IgD-negative memory B cell (primary cell): ENCODE data around the gene SLIT3. TPM values are rescaled to one million over a fixed set of nuclear protein-coding genes. Genes with fewer than 3 reads are reported as not detected.
A peak's percentile ranks its signal among the peaks of the same experiment; 100 is the strongest.

Source experiments
- H3K27ac Mint-ChIP-seq, 3 donors: one replicate each; pipeline ENCODE4 v1.8.0; 2020 to 2022; ENCODE audit warnings: mild to moderate bottlenecking in 3 of 3, mixed read lengths in 3 of 3, moderate library complexity in 1 of 3
- H3K27me3 Mint-ChIP-seq: one replicate; pipeline ENCODE4 v1.8.0; 2021; ENCODE audit warnings: mixed read lengths
- H3K36me3 Mint-ChIP-seq: one replicate; pipeline ENCODE4 v1.8.0; 2020; ENCODE audit warnings: mild to moderate bottlenecking, mixed read lengths
- H3K4me1 Mint-ChIP-seq, 3 donors: one replicate each; pipeline ENCODE4 v1.8.0; 2020 to 2022; ENCODE audit warnings: mixed read lengths in 3 of 3, mild to moderate bottlenecking in 1 of 3
- H3K4me3 Mint-ChIP-seq, 4 donors: one replicate each; pipeline ENCODE4 v1.8.0; 2020 to 2022; ENCODE audit warnings: mild to moderate bottlenecking in 4 of 4, mixed read lengths in 4 of 4, moderate library complexity in 3 of 4
- H3K9me3 Mint-ChIP-seq, 3 donors: one replicate each; pipeline ENCODE4 v1.8.0; 2020 to 2021; ENCODE audit warnings: mixed read lengths in 3 of 3, mild to moderate bottlenecking in 1 of 3
- polyA plus RNA-seq: library from polyadenylated mRNA; unstranded; fragments of 300-500 nt; fragmentation: Illumina TruSeq; gene quantifications from one replicate; pipeline ENCODE4 v1.2.3, GENCODE V29; 2021

Gene SLIT3
- polyA plus RNA-seq, 1 donor from 2014 or later, result not detected

DNA sequence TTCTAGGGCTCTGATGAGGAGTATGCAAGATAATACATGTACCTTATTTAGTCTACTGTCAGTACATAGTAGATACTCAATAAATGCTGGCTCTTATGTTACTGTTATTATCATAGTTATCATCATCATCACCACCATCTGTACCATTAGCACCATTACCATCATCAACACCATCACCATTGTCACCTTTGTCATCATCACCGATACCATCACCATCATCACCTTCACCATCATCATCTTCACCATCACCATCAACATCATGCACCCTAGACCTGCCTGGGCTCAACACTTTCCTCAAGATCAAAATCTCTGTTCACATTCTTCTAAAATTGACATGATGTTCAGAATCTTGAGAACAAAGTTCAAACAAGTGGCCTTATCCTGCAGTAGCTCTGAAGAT is 595.6 kb downstream of the SLIT3 start:
- no peak overlapping the region for H3K4me3 Mint-ChIP-seq
- H3K4me1 Mint-ChIP-seq, result no peaks in the 10 kb centered on the region
- no peak overlapping the region for H3K27ac Mint-ChIP-seq
- no peaks in the 10 kb centered on the region for H3K36me3 Mint-ChIP-seq
- no peaks in the 10 kb centered on the region for H3K9me3 Mint-ChIP-seq
- peaks cover 1% of the 10 kb centered on the region for H3K27me3 Mint-ChIP-seq

DNA sequence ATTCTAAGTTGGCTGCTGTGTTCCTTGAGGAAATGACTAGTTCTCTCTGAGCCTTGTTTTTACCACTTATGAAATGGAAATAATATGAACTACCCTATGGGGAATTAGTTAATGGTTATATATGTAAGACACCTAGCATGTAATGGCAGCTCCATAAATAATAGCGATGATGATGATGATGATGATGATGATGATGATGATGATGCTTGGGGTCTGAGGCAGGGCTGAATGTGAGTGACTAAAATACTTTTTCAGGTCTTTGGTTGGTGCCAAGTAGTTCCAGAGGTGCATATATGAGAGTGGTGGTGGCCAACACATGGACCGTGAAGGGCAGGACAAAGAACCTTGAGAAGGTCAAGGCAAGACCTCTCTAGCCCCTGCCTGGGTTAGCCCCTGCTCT is 598.4 kb downstream of the SLIT3 start:
- H3K27ac Mint-ChIP-seq, result no peak overlapping the region
- H3K4me1 Mint-ChIP-seq, result no peaks in the 10 kb centered on the region
- no peaks in the 10 kb centered on the region for H3K36me3 Mint-ChIP-seq
- H3K27me3 Mint-ChIP-seq, result peaks cover 5% of the 10 kb centered on the region
- H3K9me3 Mint-ChIP-seq, result no peaks in the 10 kb centered on the region
- H3K4me3 Mint-ChIP-seq, result no peak overlapping the region

DNA sequence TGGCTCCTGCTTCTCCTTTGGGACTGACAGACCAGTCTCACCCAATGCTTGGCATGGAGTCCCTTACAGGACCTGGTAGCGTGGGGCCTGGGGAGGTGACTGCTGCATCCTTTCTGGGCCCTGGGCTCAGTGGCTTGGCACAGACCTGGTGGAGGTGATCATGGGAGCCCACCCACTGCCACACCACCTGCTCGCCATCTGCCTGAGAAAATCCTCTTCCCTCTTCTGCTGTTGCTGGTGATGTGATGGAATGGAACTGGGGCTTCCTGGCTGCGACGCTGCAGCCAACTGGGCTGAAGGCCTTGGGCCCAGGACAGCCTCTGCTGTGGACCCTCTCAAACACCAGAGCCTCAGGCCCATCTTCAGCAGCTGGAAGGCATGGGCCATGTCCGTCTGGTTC is 599.3 kb downstream of the SLIT3 start:
- Mint-ChIP-seq H3K36me3 (no peaks in the 10 kb centered on the region), H3K9me3 (no peaks in the 10 kb centered on the region), H3K4me1 (no peaks in the 10 kb centered on the region), H3K4me3 (no peak overlapping the region), H3K27me3 (peaks cover 5% of the 10 kb centered on the region), H3K27ac (peak overlapping the region in 1 of 3 donors; percentile 5)

DNA sequence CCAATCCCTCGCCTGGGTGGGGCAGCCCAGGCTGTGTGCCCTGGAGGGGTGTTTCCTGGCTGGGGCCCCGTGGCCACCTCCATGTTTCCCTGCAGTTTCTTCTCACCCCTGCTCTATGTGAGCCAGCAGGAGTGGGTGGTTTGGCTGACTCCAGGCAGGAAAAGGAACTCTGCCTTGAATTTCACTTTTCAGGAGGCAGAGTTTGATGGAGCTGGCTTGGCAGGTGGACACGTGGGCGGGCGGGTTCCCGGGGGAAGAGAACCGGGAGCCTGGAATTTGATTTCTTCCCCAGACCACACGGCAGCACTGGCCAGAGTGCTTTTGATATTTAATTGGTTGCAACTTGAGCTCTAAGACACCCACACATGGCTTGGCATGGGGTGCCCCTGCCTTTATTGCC is 601.9 kb downstream of the SLIT3 start:
- Mint-ChIP-seq H3K27me3 (peaks cover 7% of the 10 kb centered on the region), H3K9me3 (no peaks in the 10 kb centered on the region), H3K27ac (no peak overlapping the region), H3K4me1 (no peaks in the 10 kb centered on the region), H3K36me3 (no peaks in the 10 kb centered on the region), H3K4me3 (no peak overlapping the region)

DNA sequence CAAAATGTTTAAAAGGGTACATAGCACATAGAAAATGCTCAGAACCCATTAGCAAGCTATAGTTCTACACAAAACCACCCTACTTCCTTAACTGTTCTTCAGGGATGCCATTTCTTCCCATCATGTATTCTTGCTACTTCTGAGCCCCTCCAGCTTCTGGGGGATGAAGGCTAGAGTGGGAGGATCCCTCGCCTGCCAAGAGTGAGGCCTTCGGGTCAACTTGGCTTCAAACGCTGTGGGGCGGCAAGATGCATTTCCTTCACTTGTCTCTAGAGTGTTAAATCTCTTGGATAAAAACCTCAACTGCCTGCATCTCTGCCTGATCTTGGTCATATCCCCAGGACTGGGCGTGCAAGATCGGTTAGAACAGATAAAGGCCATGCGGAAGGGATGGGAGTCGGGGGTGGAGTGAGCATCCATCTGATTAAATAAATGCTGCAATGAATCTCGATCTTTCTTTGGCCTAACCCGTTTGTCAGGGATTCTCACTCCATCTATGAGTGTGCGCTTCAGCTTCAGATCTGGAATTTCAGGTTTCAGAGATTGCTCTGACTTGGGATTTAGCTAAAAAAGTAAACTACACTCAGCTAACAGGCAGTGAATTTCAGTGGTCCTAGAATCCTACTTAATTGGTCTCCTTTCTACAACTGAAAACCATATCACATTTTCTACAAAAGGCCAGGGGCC is 603.8 kb downstream of the SLIT3 start:
- Mint-ChIP-seq H3K4me1 (no peaks in the 10 kb centered on the region), H3K36me3 (no peaks in the 10 kb centered on the region), H3K27ac (no peak overlapping the region), H3K9me3 (no peaks in the 10 kb centered on the region), H3K4me3 (no peak overlapping the region), H3K27me3 (peaks cover 8% of the 10 kb centered on the region)

DNA sequence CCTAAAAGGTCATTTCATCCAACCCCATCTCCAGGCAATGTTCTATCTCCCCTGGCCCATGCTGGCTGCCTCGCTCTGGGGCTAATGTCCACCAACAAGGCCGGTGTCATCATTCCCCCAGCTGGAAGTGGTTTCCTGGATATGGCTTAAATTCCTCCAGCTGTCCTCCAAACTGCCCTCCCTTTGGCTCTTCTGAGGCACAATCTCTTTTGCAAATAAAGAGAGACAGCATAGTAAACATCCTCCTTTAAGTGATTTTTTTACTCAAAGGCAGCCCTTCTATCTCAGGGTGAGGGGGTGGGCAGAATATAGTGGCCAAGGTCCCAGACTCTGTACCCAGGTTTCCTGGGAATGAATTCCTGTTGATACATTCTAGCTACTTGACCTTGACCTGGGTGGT is 604.3 kb downstream of the SLIT3 start:
- Mint-ChIP-seq H3K27ac (no peak overlapping the region), H3K4me1 (no peaks in the 10 kb centered on the region), H3K36me3 (no peaks in the 10 kb centered on the region), H3K27me3 (peaks cover 9% of the 10 kb centered on the region), H3K4me3 (no peak overlapping the region), H3K9me3 (no peaks in the 10 kb centered on the region)

DNA sequence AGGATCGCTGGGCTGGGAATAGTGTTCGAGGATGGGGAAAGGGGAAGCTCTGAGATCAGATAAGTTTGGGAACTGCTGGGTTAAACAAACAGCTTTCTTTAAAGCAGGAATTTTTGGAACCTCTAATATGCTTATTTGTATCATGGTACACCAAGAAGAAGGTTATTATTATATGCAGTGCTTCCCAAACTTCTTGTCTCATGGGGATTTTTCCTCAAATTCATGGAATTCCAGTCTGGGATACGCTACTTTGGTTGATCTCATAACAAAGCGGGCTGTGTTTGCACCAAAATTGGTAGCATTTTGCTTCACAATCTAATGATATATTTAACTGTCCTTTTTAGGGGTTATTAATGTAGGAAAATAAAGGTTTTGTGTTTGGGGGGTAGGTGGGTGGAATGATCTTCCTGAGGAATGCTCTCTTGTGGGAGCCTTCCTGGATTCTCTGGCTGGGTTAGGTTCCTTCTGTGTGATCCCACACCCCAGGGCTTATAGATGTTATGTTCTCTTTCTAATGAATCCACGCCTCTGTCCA is 605.6 kb downstream of the SLIT3 start:
- no peaks in the 10 kb centered on the region for H3K36me3 Mint-ChIP-seq
- H3K9me3 Mint-ChIP-seq, result no peaks in the 10 kb centered on the region
- H3K4me3 Mint-ChIP-seq, result no peak overlapping the region
- peaks cover 9% of the 10 kb centered on the region for H3K27me3 Mint-ChIP-seq
- H3K4me1 Mint-ChIP-seq, result no peaks in the 10 kb centered on the region
- H3K27ac Mint-ChIP-seq, result no peak overlapping the region

DNA sequence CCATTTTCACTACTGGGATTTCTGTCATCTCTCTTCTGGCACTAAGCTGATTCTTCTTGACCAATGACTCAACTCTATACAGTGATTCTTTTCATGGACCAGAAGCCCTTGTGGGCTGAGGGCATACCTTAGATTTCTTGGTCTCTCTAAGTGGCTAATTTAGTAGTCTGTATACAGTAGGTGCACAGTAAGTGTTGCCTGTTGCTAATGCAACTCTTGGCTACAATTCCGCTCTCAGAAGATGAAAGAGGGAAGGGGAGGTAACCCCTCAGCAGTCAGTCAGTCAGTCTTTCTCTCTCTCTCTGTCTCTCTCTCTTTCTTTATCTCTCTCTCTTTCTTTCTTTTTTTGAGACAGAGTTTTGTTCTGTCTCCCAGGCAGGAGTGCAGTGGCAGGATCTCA is 606.6 kb downstream of the SLIT3 start:
- H3K4me1 Mint-ChIP-seq, result no peaks in the 10 kb centered on the region
- peaks cover 8% of the 10 kb centered on the region for H3K27me3 Mint-ChIP-seq
- no peak overlapping the region for H3K27ac Mint-ChIP-seq
- H3K4me3 Mint-ChIP-seq, result no peak overlapping the region
- H3K36me3 Mint-ChIP-seq, result no peaks in the 10 kb centered on the region
- no peaks in the 10 kb centered on the region for H3K9me3 Mint-ChIP-seq

DNA sequence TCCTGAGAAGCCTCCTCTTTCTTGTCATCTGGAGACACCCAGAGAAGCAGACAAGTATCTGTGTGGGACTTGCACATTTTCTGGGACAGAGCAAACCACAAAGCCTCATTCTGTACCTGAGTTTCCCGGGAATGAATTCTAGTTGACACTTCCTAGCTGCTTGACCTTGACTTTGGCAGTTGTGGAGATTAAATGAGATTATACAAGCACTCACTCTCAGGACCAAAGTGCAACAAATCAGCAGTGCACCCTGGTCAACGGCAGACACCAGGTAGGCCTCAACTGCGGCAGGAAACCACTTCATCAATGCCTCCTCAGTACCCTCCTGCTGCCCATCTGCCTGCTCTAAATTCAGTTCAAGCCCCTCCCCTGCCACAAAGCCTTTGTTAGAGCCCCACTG is 607.1 kb downstream of the SLIT3 start:
- Mint-ChIP-seq H3K9me3 (peaks cover 0 to 2% (median 0%) of the 10 kb centered on the region in 3 donors), H3K4me3 (no peak overlapping the region), H3K4me1 (no peaks in the 10 kb centered on the region), H3K27ac (no peak overlapping the region), H3K27me3 (peaks cover 7% of the 10 kb centered on the region), H3K36me3 (no peaks in the 10 kb centered on the region)

DNA sequence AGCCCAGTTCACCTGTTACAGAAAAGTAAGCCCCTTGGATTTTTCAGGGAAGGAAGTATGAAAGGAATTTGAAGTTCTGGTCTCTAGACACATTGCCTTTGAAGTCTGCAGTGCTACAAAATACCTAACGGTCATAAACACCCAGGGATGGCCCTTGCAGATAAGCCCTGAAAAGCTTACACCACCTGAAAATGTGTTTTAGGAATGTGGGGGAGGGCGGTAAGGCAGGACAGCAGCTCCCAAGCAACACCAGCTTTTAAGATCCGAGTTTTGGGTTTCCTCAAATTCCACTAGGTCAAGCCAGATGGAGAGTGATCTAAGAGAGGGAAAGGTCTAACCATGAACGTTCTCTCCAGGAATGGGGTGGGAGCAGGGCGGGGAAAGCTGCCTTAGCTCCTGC is 607.6 kb downstream of the SLIT3 start:
- Mint-ChIP-seq H3K4me1 (no peaks in the 10 kb centered on the region), H3K9me3 (peaks cover 0 to 2% (median 0%) of the 10 kb centered on the region in 3 donors), H3K27ac (no peak overlapping the region), H3K4me3 (no peak overlapping the region), H3K27me3 (peaks cover 7% of the 10 kb centered on the region), H3K36me3 (no peaks in the 10 kb centered on the region)

DNA sequence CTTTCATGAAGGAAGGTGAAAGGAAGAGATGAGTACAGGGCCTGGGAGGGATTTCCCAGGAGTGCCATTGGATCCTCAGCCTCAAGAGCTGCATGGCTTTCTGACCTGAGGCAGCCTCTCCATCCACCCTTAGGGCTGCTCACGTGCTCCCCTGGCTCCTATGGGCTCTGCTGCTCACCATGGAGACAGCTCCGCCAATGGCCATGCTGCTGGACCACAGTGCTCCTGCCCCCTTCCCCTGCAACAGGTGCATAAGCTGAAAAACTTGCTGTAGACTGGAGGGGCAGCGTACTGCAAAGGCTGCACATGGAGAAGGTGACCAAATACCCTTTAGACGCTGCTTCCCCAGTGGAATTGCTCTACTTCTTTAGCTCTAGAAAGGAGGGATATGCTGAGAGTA is 609.0 kb downstream of the SLIT3 start:
- Mint-ChIP-seq H3K36me3 (no peaks in the 10 kb centered on the region), H3K27ac (no peak overlapping the region), H3K4me1 (no peaks in the 10 kb centered on the region), H3K4me3 (no peak overlapping the region), H3K27me3 (peaks cover 5% of the 10 kb centered on the region), H3K9me3 (peaks cover 0 to 2% (median 0%) of the 10 kb centered on the region in 3 donors)

DNA sequence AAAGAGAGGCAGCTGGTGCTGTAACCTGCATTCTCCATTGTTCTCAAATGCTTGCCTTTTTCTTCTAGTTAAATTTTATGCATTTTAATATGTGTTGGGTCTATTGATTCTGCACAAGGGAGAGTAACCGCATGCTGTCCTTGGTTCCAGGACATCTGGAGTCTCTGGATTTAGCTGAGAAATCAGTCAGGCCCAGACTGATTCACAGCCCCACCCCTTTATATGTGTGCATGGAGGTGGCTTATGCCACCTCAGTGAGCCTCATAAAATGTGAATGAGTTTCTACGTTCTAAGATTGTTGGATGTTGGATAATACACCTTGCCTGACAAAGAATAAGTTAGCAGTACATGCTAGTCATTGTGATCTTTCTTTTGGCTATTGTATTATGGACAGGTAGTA is 611.7 kb downstream of the SLIT3 start:
- peaks cover 0 to 2% (median 0%) of the 10 kb centered on the region in 3 donors for H3K9me3 Mint-ChIP-seq
- peaks cover 4% of the 10 kb centered on the region for H3K27me3 Mint-ChIP-seq
- no peak overlapping the region for H3K4me3 Mint-ChIP-seq
- no peaks in the 10 kb centered on the region for H3K36me3 Mint-ChIP-seq
- H3K27ac Mint-ChIP-seq, result no peak overlapping the region
- no peaks in the 10 kb centered on the region for H3K4me1 Mint-ChIP-seq

DNA sequence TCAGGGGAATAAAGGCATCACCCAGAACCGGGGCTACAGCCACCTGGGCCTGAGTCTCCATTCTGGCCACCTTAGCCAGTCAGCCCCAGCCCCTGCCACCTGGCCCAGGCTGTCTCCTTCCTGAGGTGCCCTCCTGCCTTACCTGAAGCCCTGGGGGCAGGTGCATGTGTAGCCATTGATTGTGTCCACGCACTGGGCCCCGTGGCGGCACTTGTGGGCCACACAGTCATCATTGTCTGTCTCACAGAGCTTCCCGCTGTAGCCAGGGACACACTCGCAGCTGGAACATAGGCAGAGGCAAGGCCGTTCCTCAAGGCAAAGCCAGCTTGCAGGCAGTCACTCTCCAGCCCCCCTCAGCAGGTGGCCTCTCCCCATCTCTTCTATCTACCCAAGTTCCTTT is 614.1 kb downstream of the SLIT3 start:
- Mint-ChIP-seq H3K36me3 (no peaks in the 10 kb centered on the region), H3K4me3 (no peak overlapping the region), H3K4me1 (peaks cover 0 to 3% (median 0%) of the 10 kb centered on the region in 3 donors), H3K9me3 (peaks cover 0 to 2% (median 0%) of the 10 kb centered on the region in 3 donors), H3K27me3 (peaks cover 2% of the 10 kb centered on the region), H3K27ac (no peak overlapping the region)

DNA sequence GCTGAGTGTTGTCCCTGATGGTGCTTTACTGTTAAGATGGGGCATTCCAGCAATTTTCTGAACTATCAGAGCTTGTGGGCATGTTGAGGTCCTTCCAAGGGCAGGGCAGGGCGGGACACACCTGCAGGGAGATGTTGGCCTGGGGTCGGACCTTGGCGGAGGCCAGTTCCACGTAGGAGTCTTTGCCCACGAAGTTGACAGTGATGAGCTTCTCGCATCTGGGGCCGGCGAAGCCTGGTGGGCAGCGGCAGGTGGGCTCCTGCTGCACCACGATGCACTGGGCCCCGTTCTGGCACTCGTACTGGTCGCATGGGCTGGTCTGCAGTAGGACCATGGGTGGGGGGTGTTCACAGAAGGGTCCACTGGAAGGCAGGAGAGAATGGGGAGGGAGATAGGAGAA is 615.4 kb downstream of the SLIT3 start:
- Mint-ChIP-seq H3K27ac (no peak overlapping the region), H3K4me1 (peaks cover 0 to 4% (median 3%) of the 10 kb centered on the region in 3 donors), H3K27me3 (peaks cover 2% of the 10 kb centered on the region), H3K9me3 (peaks cover 0 to 2% (median 0%) of the 10 kb centered on the region in 3 donors), H3K4me3 (no peak overlapping the region), H3K36me3 (no peaks in the 10 kb centered on the region)

DNA sequence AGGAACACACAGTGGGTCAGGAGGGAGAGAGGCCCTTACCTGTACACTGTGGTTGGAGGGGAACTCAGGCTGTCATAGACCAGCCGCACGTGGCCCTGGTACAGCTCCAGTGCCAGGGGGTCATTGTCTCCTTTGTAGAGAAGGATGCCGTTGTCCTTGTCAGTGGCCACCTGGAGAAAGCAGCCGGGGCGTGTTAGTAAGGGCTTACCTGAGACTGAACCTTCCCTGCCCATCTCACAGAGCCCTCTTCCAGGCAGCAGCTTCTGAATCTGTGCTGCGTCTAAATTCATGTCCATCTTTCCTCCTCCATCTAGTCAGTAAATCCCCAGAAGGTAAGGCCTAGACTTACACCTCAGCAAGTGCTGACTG is 617.0 kb downstream of the SLIT3 start:
- H3K4me3 Mint-ChIP-seq, result no peak overlapping the region
- H3K4me1 Mint-ChIP-seq, result peaks cover 0 to 4% (median 3%) of the 10 kb centered on the region in 3 donors
- no peaks in the 10 kb centered on the region for H3K36me3 Mint-ChIP-seq
- H3K27me3 Mint-ChIP-seq, result peaks cover 2% of the 10 kb centered on the region
- H3K9me3 Mint-ChIP-seq, result no peaks in the 10 kb centered on the region
- no peak overlapping the region for H3K27ac Mint-ChIP-seq

DNA sequence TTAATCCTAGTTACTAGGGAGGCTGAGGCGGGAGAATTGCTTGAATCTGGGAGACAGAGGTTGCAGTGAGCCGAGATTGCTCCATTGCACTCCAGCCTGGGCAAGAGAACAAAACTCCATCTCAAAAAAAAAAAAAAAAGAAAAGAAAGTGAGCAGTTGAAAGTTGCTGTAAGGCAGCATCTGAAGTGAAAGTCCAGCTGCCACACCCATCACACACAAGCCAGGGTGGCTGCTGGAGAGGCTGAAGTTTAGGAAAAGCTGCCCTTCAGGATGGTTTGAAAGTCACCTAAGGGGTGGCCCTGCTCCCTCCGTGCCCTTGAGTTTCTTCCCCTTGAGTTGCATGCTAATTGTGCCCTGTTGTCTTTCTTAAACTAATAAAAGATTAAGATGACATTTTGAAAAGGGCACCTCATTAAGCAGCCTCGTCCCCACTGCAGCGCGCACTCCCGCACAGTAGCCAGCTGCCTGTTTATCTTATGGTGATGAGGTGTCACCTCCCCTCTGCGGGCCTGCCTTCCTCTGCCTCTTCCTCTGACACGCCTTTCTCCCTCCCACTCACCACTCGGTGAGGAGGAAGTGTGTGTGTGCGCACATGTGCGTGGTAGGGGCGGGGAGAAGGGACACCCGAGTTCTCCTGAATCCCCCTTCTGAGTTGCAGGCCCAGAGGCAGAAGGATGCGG is 617.6 kb downstream of the SLIT3 start:
- Mint-ChIP-seq H3K36me3 (no peaks in the 10 kb centered on the region), H3K9me3 (no peaks in the 10 kb centered on the region), H3K27me3 (peaks cover 2% of the 10 kb centered on the region), H3K27ac (no peak overlapping the region), H3K4me3 (no peak overlapping the region), H3K4me1 (peaks cover 0 to 4% (median 3%) of the 10 kb centered on the region in 3 donors)
